ENCODE measurements around the gene KRTAP1-4. TPM values are rescaled to one million over a fixed set of nuclear protein-coding genes. Genes with fewer than 3 reads are reported as not detected.

KRTAP1-4 gene
- total RNA-seq (2014; rRNA removed; shearing (Covaris generic)), result not detected in 2 replicates
- polyA plus RNA-seq (2016; fragmentation: Nextera tagmentation; extraction: Ambion mirVana), result not detected in 2 replicates

GRCh38 chr17:41029633-41030245, at the start of gene KRTAP1-4:
Gene KRTAP1-4, minus strand, starts transcription at chr17:41030195. Its CDS starts 117 bp downstream, at chr17:41030078.
- in situ Hi-C loops (cut with MboI), result no loop called here
- Histone ChIP-seq H3K4me1 (ENCODE audit: insufficient read depth) (peaks cover 23% of the 10 kb centered on the region), H3K9me2 (ENCODE audit: insufficient read depth) (no peaks in the 10 kb centered on the region), H3K27ac (no peak within 1 kb of the TSS), H3K9ac (no peak within 1 kb of the TSS), H3K27me3 (replicated peaks; ENCODE audit: insufficient read depth) (no peaks in the 10 kb centered on the region), H3K4me2 (ENCODE audit: unreplicated experiment) (no peak within 1 kb of the TSS), H2AFZ (no peak within 1 kb of the TSS), H3K9me3 (ENCODE audit: low read depth) (no peaks in the 10 kb centered on the region), H3F3A (ENCODE audit: insufficient read depth) (peaks cover 24% of the 10 kb centered on the region), H3K4me3 (no peak within 1 kb of the TSS), H3K36me3 (ENCODE audit: low read depth) (no peaks in the 10 kb centered on the region), H3K79me2 (ENCODE audit: insufficient read depth) (no peaks in the 10 kb centered on the region), H4K20me1 (ENCODE audit: insufficient read depth) (no peaks in the 10 kb centered on the region)
- TF ChIP-seq EZH2 (IDR thresholded peaks at IDR 0.05; ENCODE audit: insufficient read depth, poor library complexity, severe bottlenecking) (no peak), EZH2phosphoT487 (IDR thresholded peaks at IDR 0.05; ENCODE audit: insufficient read depth, low read depth) (no peak)
- 82% methylated on average over 12 of the region's 12 CpGs for WGBS, 2 experiments (ENCODE audit: low coverage in 1 of 2, low lambda C conversion rate in 2 of 2, missing lambda C conversion rate in 2 of 2)
- DNase-seq, result no peak

GRCh38 chr17:41076788-41077187, 46.8 kb upstream of the KRTAP1-4 start:
- no peaks in the 10 kb centered on the region for H3K9me2 ChIP-seq (ENCODE audit: insufficient read depth)
- in situ Hi-C loops (cut with MboI), result no loop called here

GRCh38 chr17:41073676-41074075, 43.7 kb upstream of the KRTAP1-4 start:
- Histone ChIP-seq H3K27ac (no peak overlapping the region), H3K9ac (no peak overlapping the region), H3K9me2 (ENCODE audit: insufficient read depth) (no peaks in the 10 kb centered on the region), H2AFZ (no peak overlapping the region), H3K36me3 (ENCODE audit: low read depth) (no peaks in the 10 kb centered on the region), H3K79me2 (ENCODE audit: insufficient read depth) (no peaks in the 10 kb centered on the region), H3K4me1 (ENCODE audit: insufficient read depth) (no peaks in the 10 kb centered on the region), H3K9me3 (ENCODE audit: low read depth) (no peaks in the 10 kb centered on the region), H4K20me1 (ENCODE audit: insufficient read depth) (no peaks in the 10 kb centered on the region), H3F3A (ENCODE audit: insufficient read depth) (no peaks in the 10 kb centered on the region), H3K4me3 (no peak overlapping the region), H3K4me2 (ENCODE audit: unreplicated experiment) (no peak overlapping the region), H3K27me3 (replicated peaks; ENCODE audit: insufficient read depth) (no peaks in the 10 kb centered on the region)
- in situ Hi-C loops (cut with MboI), result no loop called here
- TF ChIP-seq EZH2phosphoT487 (IDR thresholded peaks at IDR 0.05; ENCODE audit: insufficient read depth, low read depth) (no peak), EZH2 (IDR thresholded peaks at IDR 0.05; ENCODE audit: insufficient read depth, poor library complexity, severe bottlenecking) (no peak)
- DNase-seq, result no peak
- WGBS, 2 experiments (ENCODE audit: low coverage in 1 of 2, low lambda C conversion rate in 2 of 2, missing lambda C conversion rate in 2 of 2), result 88 to 93% methylated on average over 2 of the region's 2 CpGs

More at GRCh38 chr17:41076788-41077187, 46.8 kb upstream of the KRTAP1-4 start:
- Histone ChIP-seq H3F3A (ENCODE audit: insufficient read depth) (no peaks in the 10 kb centered on the region), H3K4me1 (ENCODE audit: insufficient read depth) (no peaks in the 10 kb centered on the region), H3K4me3 (no peak overlapping the region), H2AFZ (no peak overlapping the region), H3K4me2 (ENCODE audit: unreplicated experiment) (no peak overlapping the region), H3K36me3 (ENCODE audit: low read depth) (no peaks in the 10 kb centered on the region), H3K9ac (no peak overlapping the region), H3K27ac (no peak overlapping the region), H4K20me1 (ENCODE audit: insufficient read depth) (no peaks in the 10 kb centered on the region), H3K79me2 (ENCODE audit: insufficient read depth) (no peaks in the 10 kb centered on the region), H3K9me3 (ENCODE audit: low read depth) (no peaks in the 10 kb centered on the region), H3K27me3 (replicated peaks; ENCODE audit: insufficient read depth) (no peaks in the 10 kb centered on the region)
- TF ChIP-seq EZH2phosphoT487 (IDR thresholded peaks at IDR 0.05; ENCODE audit: insufficient read depth, low read depth) (no peak), EZH2 (IDR thresholded peaks at IDR 0.05; ENCODE audit: insufficient read depth, poor library complexity, severe bottlenecking) (no peak)
- no peak for DNase-seq

- Histone ChIP-seq H3K36me3 (ENCODE audit: low read depth) (no peaks in the 10 kb centered on the region), H4K20me1 (ENCODE audit: insufficient read depth) (no peaks in the 10 kb centered on the region), H3F3A (ENCODE audit: insufficient read depth) (peaks cover 9% of the 10 kb centered on the region), H3K27me3 (replicated peaks; ENCODE audit: insufficient read depth) (no peaks in the 10 kb centered on the region), H3K9me2 (ENCODE audit: insufficient read depth) (no peaks in the 10 kb centered on the region), H3K4me2 (ENCODE audit: unreplicated experiment) (no peak overlapping the region), H3K27ac (no peak overlapping the region), H3K4me3 (no peak overlapping the region), H3K9ac (no peak overlapping the region), H3K79me2 (ENCODE audit: insufficient read depth) (no peaks in the 10 kb centered on the region), H3K4me1 (ENCODE audit: insufficient read depth) (peaks cover 10% of the 10 kb centered on the region), H3K9me3 (ENCODE audit: low read depth) (no peaks in the 10 kb centered on the region), H2AFZ (no peak overlapping the region)
- no peak for DNase-seq
- 98 to 99% methylated on average over 5 of the region's 5 CpGs for WGBS, 2 experiments (ENCODE audit: low coverage in 1 of 2, low lambda C conversion rate in 2 of 2, missing lambda C conversion rate in 2 of 2)
- in situ Hi-C loops (cut with MboI), result no loop called here
- TF ChIP-seq EZH2phosphoT487 (IDR thresholded peaks at IDR 0.05; ENCODE audit: insufficient read depth, low read depth), result no peak
- no peak for TF ChIP-seq EZH2 (IDR thresholded peaks at IDR 0.05; ENCODE audit: insufficient read depth, poor library complexity, severe bottlenecking)
Measured at GRCh38 chr17:41071606-41072360, 41.8 kb upstream of the KRTAP1-4 start.

All from GM23248 (cell line).